VCaP (cell line): ENCODE results near the gene DNPH1.

Experiments
- H3K27ac ChIP-seq: fragments of 450-650 bp; 2 replicates; pipeline ENCODE4 v1.5.1; 2017
- TF ChIP-seq, protein P1 (sequence below): fragments of 450-650 bp; conservative IDR thresholded peaks from 2 replicates; pipeline ENCODE4 v1.5.1; 2017; ENCODE audit warnings: mild to moderate bottlenecking, moderate library complexity

Gene DNPH1

DNA sequence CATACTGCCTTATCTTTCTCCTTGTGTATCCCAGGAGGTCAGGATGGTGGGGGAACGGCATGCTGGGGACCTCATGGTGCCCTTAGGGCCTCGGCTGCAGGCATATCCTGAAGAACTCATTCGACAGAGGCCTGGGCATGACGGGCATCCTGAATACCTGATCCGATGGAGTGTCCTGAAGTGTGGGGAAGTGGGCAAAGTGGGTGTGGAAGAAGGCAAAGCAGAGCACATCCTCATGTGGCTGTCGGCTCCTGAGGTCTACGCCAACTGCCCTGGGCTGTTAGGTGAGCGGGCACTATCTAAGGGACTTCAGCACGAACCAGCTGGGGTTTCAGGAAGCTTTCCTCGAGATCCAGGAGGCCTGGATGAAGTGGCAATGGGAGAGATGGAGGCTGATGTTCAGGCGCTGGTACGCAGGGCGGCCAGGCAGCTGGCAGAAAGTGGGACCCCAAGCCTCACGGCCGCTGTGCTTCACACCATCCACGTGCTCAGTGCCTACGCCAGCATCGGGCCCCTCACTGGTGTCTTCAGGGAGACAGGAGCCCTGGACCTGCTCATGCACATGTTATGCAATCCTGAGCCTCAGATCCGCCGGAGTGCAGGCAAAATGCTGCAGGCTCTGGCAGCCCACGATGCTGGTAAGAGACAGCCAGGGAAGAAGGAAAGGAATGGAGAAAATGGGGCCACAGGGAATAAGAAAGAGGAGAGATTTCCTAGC is 44.9 kb downstream of the DNPH1 start:
- H3K27ac ChIP-seq: no peak overlapping the region
- TF ChIP-seq, protein P1, sequence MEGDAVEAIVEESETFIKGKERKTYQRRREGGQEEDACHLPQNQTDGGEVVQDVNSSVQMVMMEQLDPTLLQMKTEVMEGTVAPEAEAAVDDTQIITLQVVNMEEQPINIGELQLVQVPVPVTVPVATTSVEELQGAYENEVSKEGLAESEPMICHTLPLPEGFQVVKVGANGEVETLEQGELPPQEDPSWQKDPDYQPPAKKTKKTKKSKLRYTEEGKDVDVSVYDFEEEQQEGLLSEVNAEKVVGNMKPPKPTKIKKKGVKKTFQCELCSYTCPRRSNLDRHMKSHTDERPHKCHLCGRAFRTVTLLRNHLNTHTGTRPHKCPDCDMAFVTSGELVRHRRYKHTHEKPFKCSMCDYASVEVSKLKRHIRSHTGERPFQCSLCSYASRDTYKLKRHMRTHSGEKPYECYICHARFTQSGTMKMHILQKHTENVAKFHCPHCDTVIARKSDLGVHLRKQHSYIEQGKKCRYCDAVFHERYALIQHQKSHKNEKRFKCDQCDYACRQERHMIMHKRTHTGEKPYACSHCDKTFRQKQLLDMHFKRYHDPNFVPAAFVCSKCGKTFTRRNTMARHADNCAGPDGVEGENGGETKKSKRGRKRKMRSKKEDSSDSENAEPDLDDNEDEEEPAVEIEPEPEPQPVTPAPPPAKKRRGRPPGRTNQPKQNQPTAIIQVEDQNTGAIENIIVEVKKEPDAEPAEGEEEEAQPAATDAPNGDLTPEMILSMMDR: no peak

DNA sequence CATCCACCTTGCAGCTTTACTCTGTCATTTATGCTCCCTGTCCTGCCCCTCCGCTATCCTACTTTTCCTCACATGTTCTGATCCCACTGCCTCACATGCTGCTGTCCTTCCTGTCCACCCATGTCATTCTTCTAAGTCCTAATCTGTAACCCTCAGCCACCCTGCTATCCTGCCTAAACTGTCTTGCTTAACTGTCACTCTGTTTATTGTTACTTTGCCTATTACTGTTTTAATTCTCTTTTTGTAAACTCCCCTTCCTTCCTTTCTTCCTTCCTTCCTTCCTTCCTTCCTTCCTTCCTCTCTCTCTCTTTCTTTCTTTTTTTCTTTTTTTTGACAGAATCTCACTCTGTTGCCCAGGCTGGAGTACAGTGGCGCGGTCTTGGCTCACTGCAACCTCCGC is 45.8 kb downstream of the DNPH1 start:
- TF ChIP-seq, protein P1: no peak
- H3K27ac ChIP-seq: peak overlapping the region; percentile 75; the same call in 1 of the 2 replicates

DNA sequence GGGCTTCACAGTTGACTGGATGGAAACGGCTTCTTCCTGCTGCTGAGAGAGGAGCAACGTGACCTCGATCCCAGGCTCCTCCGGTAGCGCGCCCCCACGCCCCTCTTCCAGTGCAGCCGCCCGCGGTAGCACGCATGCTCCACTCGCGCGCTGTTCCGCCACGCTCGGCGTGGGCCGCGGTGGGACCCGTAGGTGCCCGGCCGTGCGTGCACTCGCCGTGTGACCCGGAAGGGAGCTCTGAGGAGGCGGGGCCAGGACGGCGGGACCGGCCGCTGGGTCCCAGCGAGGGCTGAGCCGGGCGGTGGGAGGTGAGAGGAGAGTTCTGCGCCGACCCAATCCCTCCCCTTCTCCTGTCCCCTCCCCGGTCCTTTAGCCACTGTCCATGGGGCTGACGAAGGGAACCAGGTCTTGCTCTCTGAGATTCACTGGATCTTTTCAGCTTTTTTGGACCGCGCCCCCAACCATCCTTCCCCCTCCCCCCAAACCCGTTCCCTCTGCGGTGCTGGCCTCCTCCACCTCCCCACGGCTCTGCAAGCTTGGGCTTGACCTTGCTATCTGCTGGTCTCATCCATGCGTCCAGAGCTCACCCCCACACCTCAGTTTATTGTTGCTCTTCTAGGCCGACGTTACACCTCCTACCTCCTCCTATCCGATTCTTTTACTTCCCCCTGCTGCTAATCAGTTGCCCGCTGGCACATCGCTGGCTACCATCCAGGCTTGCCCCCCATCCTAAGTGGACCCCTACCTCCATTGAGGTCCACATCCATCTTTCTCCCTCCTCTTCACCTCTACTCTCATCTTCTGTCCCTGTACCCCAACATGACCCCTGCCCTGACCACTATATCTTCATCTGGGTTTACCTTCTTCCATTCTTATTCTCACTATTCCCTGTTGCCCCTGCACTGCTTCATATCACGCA is 47.1 kb downstream of the DNPH1 start, which contains the start of gene CUL9:
Gene CUL9 (plus strand): TSS at position 255 of the 919 bp plus-strand sequence. CDS start 2,115 bp downstream, outside the sequence.
- TF ChIP-seq, protein P1: no peak

DNA sequence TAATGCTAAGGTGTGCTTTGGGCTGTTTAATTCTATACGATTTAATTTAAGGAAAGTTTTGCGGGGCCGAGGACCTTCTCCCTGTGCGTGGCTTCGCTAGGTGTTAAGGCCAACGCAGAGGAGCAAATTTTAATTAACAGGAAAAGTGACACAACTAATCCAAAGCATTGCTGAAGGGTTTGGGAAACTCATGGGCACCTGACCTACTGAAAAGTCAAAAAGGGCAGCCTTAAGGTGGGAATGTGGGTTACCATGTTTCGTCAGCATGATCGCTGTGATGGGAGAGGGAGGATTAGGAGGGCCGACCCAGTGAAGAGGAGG is 47.7 kb downstream of the DNPH1 start:
- TF ChIP-seq, protein P1: no peak

More for the DNA sequence above, 47.1 kb downstream of the DNPH1 start, which contains the start of gene CUL9:
- peak within 1 kb of the TSS; percentile 75 for H3K27ac ChIP-seq

DNA sequence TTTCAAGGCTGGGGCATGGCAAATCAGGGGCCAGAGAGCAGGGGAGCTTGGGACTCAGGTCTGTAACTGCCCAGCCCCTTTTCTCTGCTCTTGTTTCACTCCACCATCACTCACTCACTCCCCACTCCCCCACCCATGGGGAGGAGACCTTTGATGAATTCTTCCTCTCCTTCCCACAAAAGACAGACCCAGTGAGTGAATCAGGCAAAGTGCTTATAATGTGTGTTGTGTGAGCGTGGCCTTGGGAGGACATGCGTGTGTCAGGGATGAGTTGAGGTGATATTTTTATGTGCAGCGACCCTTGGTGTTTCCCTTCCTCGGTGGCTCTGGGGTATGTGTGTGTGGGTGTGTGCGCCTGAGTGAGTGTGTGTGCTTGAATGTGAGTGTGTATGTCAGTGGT is 48.3 kb downstream of the DNPH1 start:
- peak overlapping the region; percentile 75 for H3K27ac ChIP-seq
- TF ChIP-seq, protein P1: no peak

More for the DNA sequence above, 47.7 kb downstream of the DNPH1 start:
- peak overlapping the region; percentile 75 for H3K27ac ChIP-seq

DNA sequence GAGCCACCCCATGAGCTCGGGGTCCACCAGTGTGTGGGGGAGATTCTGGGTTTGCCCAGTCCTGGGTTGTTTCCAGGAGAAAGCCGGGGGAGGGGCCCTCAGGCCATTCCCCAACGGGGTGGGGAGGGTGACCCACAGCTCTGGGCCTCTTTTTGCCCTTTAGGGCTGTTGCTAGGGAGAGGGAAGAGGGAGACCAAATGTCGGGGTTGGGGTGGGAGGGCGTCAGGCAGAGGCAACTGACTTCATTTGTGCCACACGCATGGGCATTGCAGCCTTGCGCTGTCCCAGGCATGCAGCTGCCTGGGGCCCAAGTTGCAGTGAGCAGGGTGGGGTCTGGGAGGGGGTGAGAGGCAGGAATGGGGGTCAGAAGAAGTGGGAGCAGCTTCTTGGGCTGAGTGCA is 49.2 kb downstream of the DNPH1 start:
- TF ChIP-seq, protein P1: no peak
- no peak overlapping the region; the same call in 1 of the 2 replicates for H3K27ac ChIP-seq
